Measurements from ENCODE around the gene SCGB1C1. TPM values are rescaled to one million over a fixed set of nuclear protein-coding genes. Genes with fewer than 3 reads are reported as not detected.

The SCGB1C1 gene
- total and polyA plus RNA-seq, 2 experiments from 2014 or later = not detected

DNA sequence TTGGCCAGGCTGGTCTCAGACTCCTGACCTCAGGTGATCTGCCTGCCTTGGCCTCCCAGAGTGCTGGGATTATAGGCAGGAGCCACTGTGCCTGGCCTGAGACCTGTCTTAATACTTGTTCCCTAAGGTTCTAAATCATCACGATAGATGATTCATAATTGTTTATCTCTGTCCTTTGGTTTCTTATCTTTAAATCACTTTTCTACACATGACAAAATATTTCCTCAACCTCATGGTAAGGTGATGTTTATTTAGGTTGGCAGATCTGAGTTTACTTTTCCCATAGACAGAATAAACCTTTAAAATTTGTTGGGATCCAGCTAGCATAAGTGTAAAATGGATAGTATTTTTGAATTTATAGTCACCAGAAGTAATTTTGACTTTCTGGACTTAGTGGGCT, 47.4 kb downstream of the SCGB1C1 start:
- peaks cover 19% of the 10 kb centered on the region; the same call in 1 of the 2 replicates for H4K20me1 ChIP-seq (replicated peaks; ENCODE audit: insufficient read depth)

DNA sequence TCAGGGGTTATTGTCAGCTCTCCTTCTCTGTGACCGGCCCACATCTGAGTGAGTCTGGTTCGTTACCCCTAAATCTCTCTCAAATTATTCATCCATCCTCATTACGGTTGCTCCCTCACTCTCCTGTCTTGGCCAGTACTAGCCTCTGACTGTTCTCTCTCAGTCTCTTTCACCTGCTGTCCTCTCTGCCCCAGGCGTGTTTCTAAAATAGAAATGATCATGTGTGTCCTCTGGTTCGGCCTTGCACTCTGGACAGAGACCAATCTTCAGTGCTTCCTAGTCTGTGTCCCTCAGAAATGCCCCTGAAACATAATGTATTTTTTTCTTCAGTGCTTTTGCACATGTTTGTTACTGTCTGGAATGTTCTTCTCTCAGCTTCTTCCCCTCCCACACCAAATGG, 48.8 kb downstream of the SCGB1C1 start:
- Histone ChIP-seq H3K4me1 (ENCODE audit: insufficient read depth) (peaks cover 6% of the 10 kb centered on the region), H3K36me3 (ENCODE audit: insufficient read depth) (peaks cover 28% of the 10 kb centered on the region), H3K27ac (ENCODE audit: low read depth) (no peak overlapping the region), H2AFZ (no peak overlapping the region), H3K27me3 (ENCODE audit: insufficient read depth) (no peaks in the 10 kb centered on the region), H4K20me1 (replicated peaks; ENCODE audit: insufficient read depth) (peaks cover 19% of the 10 kb centered on the region; the same call in 1 of the 2 replicates), H3K4me2 (no peak overlapping the region), H3K4me3 (no peak overlapping the region), H3K79me2 (replicated peaks; ENCODE audit: insufficient read depth) (peaks cover 26% of the 10 kb centered on the region), H3K9me2 (ENCODE audit: insufficient read depth) (no peaks in the 10 kb centered on the region), H3F3A (replicated peaks; ENCODE audit: low read depth) (peaks cover 12% of the 10 kb centered on the region)
- Mint-ChIP-seq H3K9me3 (no peaks in the 10 kb centered on the region), H3K27ac (no peak overlapping the region), H3K4me3 (no peak overlapping the region), H3K27me3 (ENCODE audit: insufficient read depth, low read depth, poor library complexity) (peaks cover 3% of the 10 kb centered on the region), H3K36me3 (ENCODE audit: low read depth) (peaks cover 48% of the 10 kb centered on the region), H3K4me1 (no peaks in the 10 kb centered on the region)
- no peak for DNase-seq (ENCODE audit: low spot score)
- no peak for ATAC-seq
- no peak for TF ChIP-seq EZH2 (IDR thresholded peaks at IDR 0.05; ENCODE audit: low read depth, unreplicated experiment)
- no peak for TF ChIP-seq ZNF114 (CRISPR knock-in tag; IDR thresholded peaks at IDR 0.05)
- no peak for TF ChIP-seq POLR2AphosphoS5 (IDR thresholded peaks at IDR 0.05; ENCODE audit: low read depth)
- TF ChIP-seq EZH2phosphoT487 (IDR thresholded peaks at IDR 0.05; ENCODE audit: unreplicated experiment) = no peak
- TF ChIP-seq NANOG (IDR thresholded peaks at IDR 0.05; ENCODE audit: borderline replicate concordance) = no peak
- no peak for TF ChIP-seq ZNF331 (CRISPR knock-in tag; IDR thresholded peaks at IDR 0.05; ENCODE audit: low read depth)
- TF ChIP-seq, protein P1, sequence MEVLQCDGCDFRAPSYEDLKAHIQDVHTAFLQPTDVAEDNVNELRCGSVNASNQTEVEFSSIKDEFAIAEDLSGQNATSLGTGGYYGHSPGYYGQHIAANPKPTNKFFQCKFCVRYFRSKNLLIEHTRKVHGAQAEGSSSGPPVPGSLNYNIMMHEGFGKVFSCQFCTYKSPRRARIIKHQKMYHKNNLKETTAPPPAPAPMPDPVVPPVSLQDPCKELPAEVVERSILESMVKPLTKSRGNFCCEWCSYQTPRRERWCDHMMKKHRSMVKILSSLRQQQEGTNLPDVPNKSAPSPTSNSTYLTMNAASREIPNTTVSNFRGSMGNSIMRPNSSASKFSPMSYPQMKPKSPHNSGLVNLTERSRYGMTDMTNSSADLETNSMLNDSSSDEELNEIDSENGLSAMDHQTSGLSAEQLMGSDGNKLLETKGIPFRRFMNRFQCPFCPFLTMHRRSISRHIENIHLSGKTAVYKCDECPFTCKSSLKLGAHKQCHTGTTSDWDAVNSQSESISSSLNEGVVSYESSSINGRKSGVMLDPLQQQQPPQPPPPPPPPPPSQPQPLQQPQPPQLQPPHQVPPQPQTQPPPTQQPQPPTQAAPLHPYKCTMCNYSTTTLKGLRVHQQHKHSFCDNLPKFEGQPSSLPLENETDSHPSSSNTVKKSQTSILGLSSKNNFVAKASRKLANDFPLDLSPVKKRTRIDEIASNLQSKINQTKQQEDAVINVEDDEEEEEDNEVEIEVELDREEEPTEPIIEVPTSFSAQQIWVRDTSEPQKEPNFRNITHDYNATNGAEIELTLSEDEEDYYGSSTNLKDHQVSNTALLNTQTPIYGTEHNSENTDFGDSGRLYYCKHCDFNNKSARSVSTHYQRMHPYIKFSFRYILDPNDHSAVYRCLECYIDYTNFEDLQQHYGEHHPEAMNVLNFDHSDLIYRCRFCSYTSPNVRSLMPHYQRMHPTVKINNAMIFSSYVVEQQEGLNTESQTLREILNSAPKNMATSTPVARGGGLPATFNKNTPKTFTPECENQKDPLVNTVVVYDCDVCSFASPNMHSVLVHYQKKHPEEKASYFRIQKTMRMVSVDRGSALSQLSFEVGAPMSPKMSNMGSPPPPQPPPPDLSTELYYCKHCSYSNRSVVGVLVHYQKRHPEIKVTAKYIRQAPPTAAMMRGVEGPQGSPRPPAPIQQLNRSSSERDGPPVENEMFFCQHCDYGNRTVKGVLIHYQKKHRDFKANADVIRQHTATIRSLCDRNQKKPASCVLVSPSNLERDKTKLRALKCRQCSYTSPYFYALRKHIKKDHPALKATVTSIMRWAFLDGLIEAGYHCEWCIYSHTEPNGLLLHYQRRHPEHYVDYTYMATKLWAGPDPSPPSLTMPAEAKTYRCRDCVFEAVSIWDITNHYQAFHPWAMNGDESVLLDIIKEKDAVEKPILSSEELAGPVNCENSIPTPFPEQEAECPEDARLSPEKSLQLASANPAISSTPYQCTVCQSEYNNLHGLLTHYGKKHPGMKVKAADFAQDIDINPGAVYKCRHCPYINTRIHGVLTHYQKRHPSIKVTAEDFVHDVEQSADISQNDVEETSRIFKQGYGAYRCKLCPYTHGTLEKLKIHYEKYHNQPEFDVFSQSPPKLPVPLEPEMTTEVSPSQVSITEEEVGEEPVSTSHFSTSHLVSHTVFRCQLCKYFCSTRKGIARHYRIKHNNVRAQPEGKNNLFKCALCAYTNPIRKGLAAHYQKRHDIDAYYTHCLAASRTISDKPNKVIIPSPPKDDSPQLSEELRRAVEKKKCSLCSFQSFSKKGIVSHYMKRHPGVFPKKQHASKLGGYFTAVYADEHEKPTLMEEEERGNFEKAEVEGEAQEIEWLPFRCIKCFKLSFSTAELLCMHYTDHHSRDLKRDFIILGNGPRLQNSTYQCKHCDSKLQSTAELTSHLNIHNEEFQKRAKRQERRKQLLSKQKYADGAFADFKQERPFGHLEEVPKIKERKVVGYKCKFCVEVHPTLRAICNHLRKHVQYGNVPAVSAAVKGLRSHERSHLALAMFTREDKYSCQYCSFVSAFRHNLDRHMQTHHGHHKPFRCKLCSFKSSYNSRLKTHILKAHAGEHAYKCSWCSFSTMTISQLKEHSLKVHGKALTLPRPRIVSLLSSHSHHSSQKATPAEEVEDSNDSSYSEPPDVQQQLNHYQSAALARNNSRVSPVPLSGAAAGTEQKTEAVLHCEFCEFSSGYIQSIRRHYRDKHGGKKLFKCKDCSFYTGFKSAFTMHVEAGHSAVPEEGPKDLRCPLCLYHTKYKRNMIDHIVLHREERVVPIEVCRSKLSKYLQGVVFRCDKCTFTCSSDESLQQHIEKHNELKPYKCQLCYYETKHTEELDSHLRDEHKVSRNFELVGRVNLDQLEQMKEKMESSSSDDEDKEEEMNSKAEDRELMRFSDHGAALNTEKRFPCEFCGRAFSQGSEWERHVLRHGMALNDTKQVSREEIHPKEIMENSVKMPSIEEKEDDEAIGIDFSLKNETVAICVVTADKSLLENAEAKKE (CRISPR knock-in tag; IDR thresholded peaks at IDR 0.05) = no peak
- TF ChIP-seq, protein P2, sequence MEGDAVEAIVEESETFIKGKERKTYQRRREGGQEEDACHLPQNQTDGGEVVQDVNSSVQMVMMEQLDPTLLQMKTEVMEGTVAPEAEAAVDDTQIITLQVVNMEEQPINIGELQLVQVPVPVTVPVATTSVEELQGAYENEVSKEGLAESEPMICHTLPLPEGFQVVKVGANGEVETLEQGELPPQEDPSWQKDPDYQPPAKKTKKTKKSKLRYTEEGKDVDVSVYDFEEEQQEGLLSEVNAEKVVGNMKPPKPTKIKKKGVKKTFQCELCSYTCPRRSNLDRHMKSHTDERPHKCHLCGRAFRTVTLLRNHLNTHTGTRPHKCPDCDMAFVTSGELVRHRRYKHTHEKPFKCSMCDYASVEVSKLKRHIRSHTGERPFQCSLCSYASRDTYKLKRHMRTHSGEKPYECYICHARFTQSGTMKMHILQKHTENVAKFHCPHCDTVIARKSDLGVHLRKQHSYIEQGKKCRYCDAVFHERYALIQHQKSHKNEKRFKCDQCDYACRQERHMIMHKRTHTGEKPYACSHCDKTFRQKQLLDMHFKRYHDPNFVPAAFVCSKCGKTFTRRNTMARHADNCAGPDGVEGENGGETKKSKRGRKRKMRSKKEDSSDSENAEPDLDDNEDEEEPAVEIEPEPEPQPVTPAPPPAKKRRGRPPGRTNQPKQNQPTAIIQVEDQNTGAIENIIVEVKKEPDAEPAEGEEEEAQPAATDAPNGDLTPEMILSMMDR (conservative IDR thresholded peaks at IDR 0.05; ENCODE audit: low read depth in 2 of 2) = no peak
- TF ChIP-seq STAT1 (IDR thresholded peaks at IDR 0.05; ENCODE audit: unreplicated experiment) = no peak
- TF ChIP-seq CREB1 (CRISPR knock-in tag; IDR thresholded peaks at IDR 0.05; ENCODE audit: low read depth) = no peak

More for the DNA sequence above, 47.4 kb downstream of the SCGB1C1 start:
- ATAC-seq (no peak), DNase-seq (ENCODE audit: low spot score) (no peak)
- peaks cover 18% of the 10 kb centered on the region for H3K36me3 ChIP-seq (ENCODE audit: insufficient read depth)
- peaks cover 5% of the 10 kb centered on the region for H3K27me3 Mint-ChIP-seq (ENCODE audit: insufficient read depth, low read depth, poor library complexity)
- no peak overlapping the region for H3K4me3 Mint-ChIP-seq
- H3K9me3 Mint-ChIP-seq = no peaks in the 10 kb centered on the region
- no peak overlapping the region for H3K27ac Mint-ChIP-seq
- peaks cover 26% of the 10 kb centered on the region for H3K79me2 ChIP-seq (replicated peaks; ENCODE audit: insufficient read depth)
- no peak overlapping the region for H2AFZ ChIP-seq
- H3K36me3 Mint-ChIP-seq (ENCODE audit: low read depth) = peaks cover 35% of the 10 kb centered on the region
- TF ChIP-seq ZNF331 (CRISPR knock-in tag; IDR thresholded peaks at IDR 0.05; ENCODE audit: low read depth) (no peak), ZNF114 (CRISPR knock-in tag; IDR thresholded peaks at IDR 0.05) (no peak), STAT1 (IDR thresholded peaks at IDR 0.05; ENCODE audit: unreplicated experiment) (no peak), CREB1 (CRISPR knock-in tag; IDR thresholded peaks at IDR 0.05; ENCODE audit: low read depth) (no peak)
- no peak overlapping the region for H3K4me3 ChIP-seq
- H3K27me3 ChIP-seq (ENCODE audit: insufficient read depth) = no peaks in the 10 kb centered on the region
- H3F3A ChIP-seq (replicated peaks; ENCODE audit: low read depth) = peaks cover 13% of the 10 kb centered on the region
- H3K4me1 Mint-ChIP-seq = 0 out of 3 replicates have a peak, but pooled peaks cover 3% of the 10 kb centered on the region
- peaks cover 8% of the 10 kb centered on the region for H3K4me1 ChIP-seq (ENCODE audit: insufficient read depth)
- H3K27ac ChIP-seq (ENCODE audit: low read depth) = no peak overlapping the region
- H3K4me2 ChIP-seq = no peak overlapping the region
- H3K9me2 ChIP-seq (ENCODE audit: insufficient read depth) = no peaks in the 10 kb centered on the region
